ENCODE measurements around the gene MFGE8.

DNA sequence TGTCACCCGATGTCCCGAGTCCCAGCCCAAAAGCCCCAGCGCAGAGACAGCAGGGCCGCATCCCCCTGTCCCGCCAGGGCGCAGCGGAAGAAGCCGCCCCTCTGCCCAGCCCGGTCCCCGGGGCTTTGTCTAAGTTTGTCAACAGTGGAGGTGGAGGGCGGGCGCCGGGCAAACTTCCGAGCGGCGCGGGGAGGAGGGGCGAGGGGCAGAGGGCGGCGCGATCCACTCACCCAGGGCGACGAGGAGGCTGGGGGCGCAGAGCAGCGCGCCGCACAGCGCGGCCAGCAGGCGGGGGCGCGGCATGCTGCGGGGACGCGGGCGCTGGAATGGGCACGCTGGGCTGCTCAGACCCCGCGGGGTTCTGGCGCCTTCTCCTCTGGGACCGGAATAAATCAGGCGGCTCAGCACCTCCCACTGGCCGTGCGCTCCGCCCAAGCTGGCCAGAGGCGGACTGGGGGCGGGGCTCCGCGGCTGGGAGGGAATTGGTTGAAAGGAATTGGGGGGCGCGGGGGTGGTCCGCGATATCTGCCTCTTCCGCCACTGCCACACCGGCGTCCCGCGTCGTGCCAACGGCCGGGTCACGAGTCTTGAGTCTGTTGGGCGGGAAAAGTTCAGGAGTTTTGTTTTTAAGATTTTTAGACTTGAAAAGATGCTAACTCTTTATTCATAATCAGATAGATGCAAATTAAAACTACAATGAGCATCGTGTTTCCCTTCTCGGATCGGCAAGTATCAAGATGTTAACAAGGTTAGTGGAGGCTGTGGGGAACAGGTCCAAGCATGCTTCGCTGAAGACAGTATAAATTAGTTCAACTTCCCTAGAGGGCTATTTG, at the start of gene MFGE8:
- TF ChIP-seq, protein P1, sequence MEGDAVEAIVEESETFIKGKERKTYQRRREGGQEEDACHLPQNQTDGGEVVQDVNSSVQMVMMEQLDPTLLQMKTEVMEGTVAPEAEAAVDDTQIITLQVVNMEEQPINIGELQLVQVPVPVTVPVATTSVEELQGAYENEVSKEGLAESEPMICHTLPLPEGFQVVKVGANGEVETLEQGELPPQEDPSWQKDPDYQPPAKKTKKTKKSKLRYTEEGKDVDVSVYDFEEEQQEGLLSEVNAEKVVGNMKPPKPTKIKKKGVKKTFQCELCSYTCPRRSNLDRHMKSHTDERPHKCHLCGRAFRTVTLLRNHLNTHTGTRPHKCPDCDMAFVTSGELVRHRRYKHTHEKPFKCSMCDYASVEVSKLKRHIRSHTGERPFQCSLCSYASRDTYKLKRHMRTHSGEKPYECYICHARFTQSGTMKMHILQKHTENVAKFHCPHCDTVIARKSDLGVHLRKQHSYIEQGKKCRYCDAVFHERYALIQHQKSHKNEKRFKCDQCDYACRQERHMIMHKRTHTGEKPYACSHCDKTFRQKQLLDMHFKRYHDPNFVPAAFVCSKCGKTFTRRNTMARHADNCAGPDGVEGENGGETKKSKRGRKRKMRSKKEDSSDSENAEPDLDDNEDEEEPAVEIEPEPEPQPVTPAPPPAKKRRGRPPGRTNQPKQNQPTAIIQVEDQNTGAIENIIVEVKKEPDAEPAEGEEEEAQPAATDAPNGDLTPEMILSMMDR (conservative IDR thresholded peaks at IDR 0.05; ENCODE audit: low read depth, low read length): no peak
- no peak for TF ChIP-seq EZH2 (IDR thresholded peaks at IDR 0.05; ENCODE audit: low read length, unreplicated experiment)

Measured in PC-3 (cell line).